HG03378 (cell line): Measurements from ENCODE around the gene OXGR1.
"Not testable (repeated sequence)": the region's sequence is repeated elsewhere in the genome, so short reads cannot be mapped to it uniquely, and the experiment has no call there.

Experiments used
- ATAC-seq: cut with Tn5 transposase; IDR thresholded peaks from one replicate; pipeline ENCODE4 v1.9.1; 2021; ENCODE audit warnings: mild to moderate bottlenecking, moderate library complexity; ENCODE audit not compliant: unreplicated experiment

The OXGR1 gene

GRCh38 chr13:96994017-96994857, at the start of gene OXGR1:
Gene OXGR1, minus strand, starts transcription at chr13:96994476. Its CDS starts 6,717 bp downstream, at chr13:96987759.
- no peak for ATAC-seq

GRCh38 chr13:97043302-97043701, 49.0 kb upstream of the OXGR1 start:
- ATAC-seq, result no peak

GRCh38 chr13:97030705-97031452, 36.6 kb upstream of the OXGR1 start:
- ATAC-seq, result peak; percentile 59

- no peak for ATAC-seq
These were observed 34.4 kb upstream of the OXGR1 start for GRCh38 chr13:97028441-97029299.

- ATAC-seq, result no peak
These were observed 32.9 kb upstream of the OXGR1 start for GRCh38 chr13:97027162-97027554.

GRCh38 chr13:97026531-97027161, 32.4 kb upstream of the OXGR1 start:
- ATAC-seq, result no peak

GRCh38 chr13:97023812-97024211, 29.5 kb upstream of the OXGR1 start:
- not testable (repeated sequence) for ATAC-seq

GRCh38 chr13:97023117-97023516, 28.8 kb upstream of the OXGR1 start:
- ATAC-seq, result no peak

- no peak for ATAC-seq
These were observed 27.0 kb upstream of the OXGR1 start for GRCh38 chr13:97021241-97021640.

- no peak for ATAC-seq
These were observed 26.5 kb upstream of the OXGR1 start for GRCh38 chr13:97020689-97021240.

GRCh38 chr13:97020194-97020593, 25.9 kb upstream of the OXGR1 start:
- ATAC-seq, result no peak

GRCh38 chr13:97019236-97019635, 25.0 kb upstream of the OXGR1 start:
- no peak for ATAC-seq

- peak; percentile 86 for ATAC-seq
These were observed 23.9 kb upstream of the OXGR1 start for GRCh38 chr13:97018029-97018819.

- ATAC-seq, result no peak
These were observed 23.0 kb upstream of the OXGR1 start for GRCh38 chr13:97017322-97017721.

- ATAC-seq, result no peak
These were observed 21.5 kb upstream of the OXGR1 start for GRCh38 chr13:97015661-97016350.

GRCh38 chr13:97012251-97013048, 18.2 kb upstream of the OXGR1 start:
- ATAC-seq, result no peak

- ATAC-seq, result no peak
These were observed 17.3 kb upstream of the OXGR1 start for GRCh38 chr13:97011446-97012131.

- ATAC-seq, result no peak
These were observed 14.4 kb upstream of the OXGR1 start for GRCh38 chr13:97008643-97009042.
